HepG2 (cell line): ENCODE data around the gene PIP4K2C. TPM values are rescaled to one million over a fixed set of nuclear protein-coding genes. Genes with fewer than 3 reads are reported as not detected.

Experiments used
- ATF7 ChIP-seq, 2 experiments: fragments of 450-650 bp in 1 of 2; sonication (generic) in 1 of 2; formaldehyde crosslinking in 1 of 2; IDR thresholded peaks; 2 replicates each; pipeline versions ENCODE4 v1.4.0 to v1.6.1; 2016 to 2020; ENCODE audit warnings: antibody characterized with exemption in 1 of 2, mild to moderate bottlenecking in 1 of 2, missing genetic modification reagents in 1 of 2
- GABPA ChIP-seq, 2 experiments: IDR thresholded peaks; 2 replicates each; pipeline ENCODE4 v1.6.1; 2011 to 2016; ENCODE audit warnings: low read depth in 2 of 2, low read length in 1 of 2, missing biosample characterization in 1 of 2, missing genetic modification characterization in 1 of 2
- HNF4G ChIP-seq, 2 experiments: sonication (generic) in 1 of 2; formaldehyde crosslinking in 1 of 2; IDR thresholded peaks; 2 replicates each; pipeline versions ENCODE4 v1.4.0 to v1.6.1; 2011 to 2020; ENCODE audit warnings: borderline replicate concordance in 2 of 2, low read depth in 2 of 2, mild to moderate bottlenecking in 2 of 2, low read length in 1 of 2, missing genetic modification reagents in 1 of 2, moderate library complexity in 1 of 2
- KLF16 ChIP-seq, 2 experiments: sonication (generic) in 1 of 2; formaldehyde crosslinking in 1 of 2; IDR thresholded peaks; 2 replicates each; pipeline versions ENCODE4 v1.6.1 to v1.8.0; 2016 to 2023; ENCODE audit warnings: missing genetic modification reagents in 2 of 2, missing compliant biosample characterization in 1 of 2
- MEIS2 ChIP-seq: sonication (generic); formaldehyde crosslinking; IDR thresholded peaks from 2 replicates; pipeline ENCODE4 v1.9.0; 2021; ENCODE audit warnings: mild to moderate bottlenecking, missing genetic modification reagents
- POLR2G ChIP-seq: fragments of 200-400 bp; formaldehyde crosslinking; IDR thresholded peaks from 2 replicates; pipeline ENCODE4 v1.6.1; 2018; ENCODE audit warnings: mild to moderate bottlenecking, low read depth, low read length, moderate library complexity
- RXRB ChIP-seq: IDR thresholded peaks from 2 replicates; pipeline ENCODE4 v1.6.1; 2016; ENCODE audit warnings: borderline replicate concordance, missing genetic modification reagents, missing compliant biosample characterization
- ZNF136 ChIP-seq: sonication (generic); formaldehyde crosslinking; IDR thresholded peaks from 2 replicates; pipeline ENCODE4 v1.8.1; 2022; ENCODE audit warnings: low read depth, mild to moderate bottlenecking, moderate library complexity, missing genetic modification reagents
- ZNF563 ChIP-seq: sonication (generic); formaldehyde crosslinking; IDR thresholded peaks from 2 replicates; pipeline ENCODE4 v1.8.0; 2022; ENCODE audit warnings: mild to moderate bottlenecking, moderate library complexity, missing genetic modification reagents
- polyA plus RNA-seq, 8 experiments: library from polyadenylated mRNA; depleted of rRNA in 3 of 8; stranded (reverse) in 7 of 8; unstranded in 1 of 8; fragments of >200 nt; fragmentation: Illumina TruSeq in 4 of 8; extraction: Trizol in 4 of 8; gene quantifications; 2 replicates each; pipeline versions ENCODE4 v1.2.1 to v1.2.3, GENCODE V29; 2011 to 2016; ENCODE audit warnings: low read depth in 4 of 8, missing spikeins in 1 of 8, mixed read lengths in 1 of 8; ENCODE audit not compliant: insufficient read depth in 1 of 8
- total RNA-seq, 5 experiments: library from RNA; depleted of rRNA; stranded (reverse); fragments of >200 nt; fragmentation: Illumina TruSeq; extraction: Trizol; gene quantifications; 2 replicates each; pipeline ENCODE4 v1.2.3, GENCODE V29; 2016; ENCODE audit warnings: low read depth in 1 of 5
- TF ChIP-seq, protein P1 (sequence below): sonication (generic); formaldehyde crosslinking; IDR thresholded peaks from 2 replicates; pipeline ENCODE4 v1.4.0; 2020; ENCODE audit warnings: mild to moderate bottlenecking, missing genetic modification reagents, borderline replicate concordance
- TF ChIP-seq, protein P2 (sequence below): sonication (generic); formaldehyde crosslinking; IDR thresholded peaks from 2 replicates; pipeline ENCODE4; 2020; ENCODE audit warnings: missing genetic modification reagents, mild to moderate bottlenecking, borderline replicate concordance
- TF ChIP-seq, protein P3 (sequence below): conservative IDR thresholded peaks from 2 replicates; pipeline ENCODE4 v1.6.1; 2018; ENCODE audit warnings: missing genetic modification reagents
- TF ChIP-seq, protein P4 (sequence below), 2 experiments: fragments of 450-650 bp in 1 of 2; sonication (generic) in 1 of 2; formaldehyde crosslinking; IDR thresholded peaks; 2 replicates each; pipeline versions ENCODE4 v1.5.0 to v1.8.0; 2020 to 2022; ENCODE audit warnings: mild to moderate bottlenecking in 1 of 2, missing genetic modification reagents in 1 of 2
- TF ChIP-seq, protein P5 (sequence below): IDR thresholded peaks from 2 replicates; pipeline ENCODE4 v1.6.1; 2018; ENCODE audit warnings: missing genetic modification reagents, mild to moderate bottlenecking, missing compliant biosample characterization

The PIP4K2C gene
- total and polyA plus RNA-seq, 2 of the 13 experiments (the other 11 are each of a cell fraction or from before 2014, with no cell fraction given): 23.3 to 26.4 TPM

DNA sequence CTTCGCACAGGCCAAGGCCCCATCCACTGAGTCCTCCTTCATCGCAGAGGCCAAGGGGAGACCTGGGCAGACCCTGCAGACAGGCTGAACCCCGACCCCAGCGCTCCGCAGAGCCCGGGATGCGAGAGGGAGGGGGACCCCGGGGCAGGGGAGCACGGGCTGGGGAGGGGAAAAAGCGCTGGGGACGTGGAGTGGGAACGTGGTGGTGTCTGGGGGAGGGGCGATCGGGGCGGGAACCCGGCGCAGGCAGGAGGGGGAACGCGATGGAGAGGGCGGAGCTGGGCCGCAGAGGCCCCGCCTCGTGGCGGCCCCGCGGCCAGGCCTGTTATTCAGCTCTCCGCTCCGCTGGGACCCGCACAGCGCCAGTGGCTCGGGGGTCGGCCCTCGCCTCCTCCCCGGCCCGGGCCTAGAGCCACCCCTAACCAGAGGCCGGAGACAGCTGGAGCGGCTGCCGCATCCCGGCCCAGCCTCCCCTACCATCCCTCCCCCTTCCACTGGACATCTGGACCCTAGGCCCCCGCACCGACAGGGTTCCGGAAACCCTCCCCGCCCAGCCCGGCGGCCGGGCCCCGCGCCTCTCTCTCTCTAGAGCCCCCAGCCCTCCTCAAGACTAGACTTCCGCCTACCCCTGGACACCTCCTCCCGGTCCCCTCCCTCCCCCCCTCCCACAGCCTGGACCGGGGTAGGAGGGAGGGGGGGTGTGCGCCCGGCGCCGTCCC is 20.3 kb downstream of the PIP4K2C start, which contains the start of gene ARHGEF25 (continued):
- TF ChIP-seq POLR2G (peak; percentile 80), RXRB (CRISPR knock-in tag) (peak; percentile 55; the same call in 1 of the 2 replicates), HNF4G (IDR thresholded peaks at IDR 0.05; ENCODE audit: borderline replicate concordance, low read depth, low read length) (0 out of 2 replicates have a peak, but pooled peaks have one; percentile 30), HNF4G (CRISPR knock-in tag; IDR thresholded peaks at IDR 0.05; ENCODE audit: borderline replicate concordance, low read depth) (no peak), GABPA (IDR thresholded peaks at IDR 0.05; ENCODE audit: low read depth, low read length) (peak; percentile 41), GABPA (CRISPR knock-in tag; IDR thresholded peaks at IDR 0.05; ENCODE audit: low read depth) (peak; percentile 84), ZNF563 (peak; percentile 37; the same call in 1 of the 2 replicates), MEIS2 (CRISPR knock-in tag) (peak; percentile 82), KLF16 (CRISPR knock-in tag; IDR thresholded peaks at IDR 0.05) (peak in 1 of 2 experiments; percentile 71; a peak in 1 of 4 replicates), ZNF136 (CRISPR knock-in tag) (0 out of 2 replicates have a peak, but pooled peaks have one; percentile 32), ATF7 (IDR thresholded peaks at IDR 0.05) (no peak), ATF7 (CRISPR knock-in tag; IDR thresholded peaks at IDR 0.05) (no peak)
- TF ChIP-seq, protein P1, sequence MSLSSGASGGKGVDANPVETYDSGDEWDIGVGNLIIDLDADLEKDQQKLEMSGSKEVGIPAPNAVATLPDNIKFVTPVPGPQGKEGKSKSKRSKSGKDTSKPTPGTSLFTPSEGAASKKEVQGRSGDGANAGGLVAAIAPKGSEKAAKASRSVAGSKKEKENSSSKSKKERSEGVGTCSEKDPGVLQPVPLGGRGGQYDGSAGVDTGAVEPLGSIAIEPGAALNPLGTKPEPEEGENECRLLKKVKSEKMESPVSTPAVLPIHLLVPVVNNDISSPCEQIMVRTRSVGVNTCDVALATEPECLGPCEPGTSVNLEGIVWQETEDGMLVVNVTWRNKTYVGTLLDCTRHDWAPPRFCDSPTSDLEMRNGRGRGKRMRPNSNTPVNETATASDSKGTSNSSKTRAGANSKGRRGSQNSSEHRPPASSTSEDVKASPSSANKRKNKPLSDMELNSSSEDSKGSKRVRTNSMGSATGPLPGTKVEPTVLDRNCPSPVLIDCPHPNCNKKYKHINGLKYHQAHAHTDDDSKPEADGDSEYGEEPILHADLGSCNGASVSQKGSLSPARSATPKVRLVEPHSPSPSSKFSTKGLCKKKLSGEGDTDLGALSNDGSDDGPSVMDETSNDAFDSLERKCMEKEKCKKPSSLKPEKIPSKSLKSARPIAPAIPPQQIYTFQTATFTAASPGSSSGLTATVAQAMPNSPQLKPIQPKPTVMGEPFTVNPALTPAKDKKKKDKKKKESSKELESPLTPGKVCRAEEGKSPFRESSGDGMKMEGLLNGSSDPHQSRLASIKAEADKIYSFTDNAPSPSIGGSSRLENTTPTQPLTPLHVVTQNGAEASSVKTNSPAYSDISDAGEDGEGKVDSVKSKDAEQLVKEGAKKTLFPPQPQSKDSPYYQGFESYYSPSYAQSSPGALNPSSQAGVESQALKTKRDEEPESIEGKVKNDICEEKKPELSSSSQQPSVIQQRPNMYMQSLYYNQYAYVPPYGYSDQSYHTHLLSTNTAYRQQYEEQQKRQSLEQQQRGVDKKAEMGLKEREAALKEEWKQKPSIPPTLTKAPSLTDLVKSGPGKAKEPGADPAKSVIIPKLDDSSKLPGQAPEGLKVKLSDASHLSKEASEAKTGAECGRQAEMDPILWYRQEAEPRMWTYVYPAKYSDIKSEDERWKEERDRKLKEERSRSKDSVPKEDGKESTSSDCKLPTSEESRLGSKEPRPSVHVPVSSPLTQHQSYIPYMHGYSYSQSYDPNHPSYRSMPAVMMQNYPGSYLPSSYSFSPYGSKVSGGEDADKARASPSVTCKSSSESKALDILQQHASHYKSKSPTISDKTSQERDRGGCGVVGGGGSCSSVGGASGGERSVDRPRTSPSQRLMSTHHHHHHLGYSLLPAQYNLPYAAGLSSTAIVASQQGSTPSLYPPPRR: peak; percentile 15; the same call in 1 of the 2 replicates
- TF ChIP-seq, protein P2, sequence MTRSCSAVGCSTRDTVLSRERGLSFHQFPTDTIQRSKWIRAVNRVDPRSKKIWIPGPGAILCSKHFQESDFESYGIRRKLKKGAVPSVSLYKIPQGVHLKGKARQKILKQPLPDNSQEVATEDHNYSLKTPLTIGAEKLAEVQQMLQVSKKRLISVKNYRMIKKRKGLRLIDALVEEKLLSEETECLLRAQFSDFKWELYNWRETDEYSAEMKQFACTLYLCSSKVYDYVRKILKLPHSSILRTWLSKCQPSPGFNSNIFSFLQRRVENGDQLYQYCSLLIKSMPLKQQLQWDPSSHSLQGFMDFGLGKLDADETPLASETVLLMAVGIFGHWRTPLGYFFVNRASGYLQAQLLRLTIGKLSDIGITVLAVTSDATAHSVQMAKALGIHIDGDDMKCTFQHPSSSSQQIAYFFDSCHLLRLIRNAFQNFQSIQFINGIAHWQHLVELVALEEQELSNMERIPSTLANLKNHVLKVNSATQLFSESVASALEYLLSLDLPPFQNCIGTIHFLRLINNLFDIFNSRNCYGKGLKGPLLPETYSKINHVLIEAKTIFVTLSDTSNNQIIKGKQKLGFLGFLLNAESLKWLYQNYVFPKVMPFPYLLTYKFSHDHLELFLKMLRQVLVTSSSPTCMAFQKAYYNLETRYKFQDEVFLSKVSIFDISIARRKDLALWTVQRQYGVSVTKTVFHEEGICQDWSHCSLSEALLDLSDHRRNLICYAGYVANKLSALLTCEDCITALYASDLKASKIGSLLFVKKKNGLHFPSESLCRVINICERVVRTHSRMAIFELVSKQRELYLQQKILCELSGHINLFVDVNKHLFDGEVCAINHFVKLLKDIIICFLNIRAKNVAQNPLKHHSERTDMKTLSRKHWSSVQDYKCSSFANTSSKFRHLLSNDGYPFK: peak; percentile 32; the same call in 1 of the 2 replicates
- TF ChIP-seq, protein P3, sequence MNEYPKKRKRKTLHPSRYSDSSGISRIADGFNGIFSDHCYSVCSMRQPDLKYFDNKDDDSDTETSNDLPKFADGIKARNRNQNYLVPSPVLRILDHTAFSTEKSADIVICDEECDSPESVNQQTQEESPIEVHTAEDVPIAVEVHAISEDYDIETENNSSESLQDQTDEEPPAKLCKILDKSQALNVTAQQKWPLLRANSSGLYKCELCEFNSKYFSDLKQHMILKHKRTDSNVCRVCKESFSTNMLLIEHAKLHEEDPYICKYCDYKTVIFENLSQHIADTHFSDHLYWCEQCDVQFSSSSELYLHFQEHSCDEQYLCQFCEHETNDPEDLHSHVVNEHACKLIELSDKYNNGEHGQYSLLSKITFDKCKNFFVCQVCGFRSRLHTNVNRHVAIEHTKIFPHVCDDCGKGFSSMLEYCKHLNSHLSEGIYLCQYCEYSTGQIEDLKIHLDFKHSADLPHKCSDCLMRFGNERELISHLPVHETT (CRISPR knock-in tag): peak; percentile 40; the same call in 1 of the 2 replicates
- TF ChIP-seq, protein P4, sequence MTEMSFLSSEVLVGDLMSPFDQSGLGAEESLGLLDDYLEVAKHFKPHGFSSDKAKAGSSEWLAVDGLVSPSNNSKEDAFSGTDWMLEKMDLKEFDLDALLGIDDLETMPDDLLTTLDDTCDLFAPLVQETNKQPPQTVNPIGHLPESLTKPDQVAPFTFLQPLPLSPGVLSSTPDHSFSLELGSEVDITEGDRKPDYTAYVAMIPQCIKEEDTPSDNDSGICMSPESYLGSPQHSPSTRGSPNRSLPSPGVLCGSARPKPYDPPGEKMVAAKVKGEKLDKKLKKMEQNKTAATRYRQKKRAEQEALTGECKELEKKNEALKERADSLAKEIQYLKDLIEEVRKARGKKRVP (CRISPR knock-in tag; IDR thresholded peaks at IDR 0.05): no peak
- TF ChIP-seq, protein P5, sequence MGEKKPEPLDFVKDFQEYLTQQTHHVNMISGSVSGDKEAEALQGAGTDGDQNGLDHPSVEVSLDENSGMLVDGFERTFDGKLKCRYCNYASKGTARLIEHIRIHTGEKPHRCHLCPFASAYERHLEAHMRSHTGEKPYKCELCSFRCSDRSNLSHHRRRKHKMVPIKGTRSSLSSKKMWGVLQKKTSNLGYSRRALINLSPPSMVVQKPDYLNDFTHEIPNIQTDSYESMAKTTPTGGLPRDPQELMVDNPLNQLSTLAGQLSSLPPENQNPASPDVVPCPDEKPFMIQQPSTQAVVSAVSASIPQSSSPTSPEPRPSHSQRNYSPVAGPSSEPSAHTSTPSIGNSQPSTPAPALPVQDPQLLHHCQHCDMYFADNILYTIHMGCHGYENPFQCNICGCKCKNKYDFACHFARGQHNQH (CRISPR knock-in tag): 0 out of 2 replicates have a peak, but pooled peaks have one; percentile 58
